Activated effector memory CD4-positive, alpha-beta T cell treated with Interleukin-2 at 50 U/mL for 16 hours (primary cell): ENCODE measurements around the gene MUC15.

Source experiments
- DNase-seq: peaks from one replicate; pipeline ENCODE4 v3.0.0-alpha.2; 2020

Gene MUC15

DNA sequence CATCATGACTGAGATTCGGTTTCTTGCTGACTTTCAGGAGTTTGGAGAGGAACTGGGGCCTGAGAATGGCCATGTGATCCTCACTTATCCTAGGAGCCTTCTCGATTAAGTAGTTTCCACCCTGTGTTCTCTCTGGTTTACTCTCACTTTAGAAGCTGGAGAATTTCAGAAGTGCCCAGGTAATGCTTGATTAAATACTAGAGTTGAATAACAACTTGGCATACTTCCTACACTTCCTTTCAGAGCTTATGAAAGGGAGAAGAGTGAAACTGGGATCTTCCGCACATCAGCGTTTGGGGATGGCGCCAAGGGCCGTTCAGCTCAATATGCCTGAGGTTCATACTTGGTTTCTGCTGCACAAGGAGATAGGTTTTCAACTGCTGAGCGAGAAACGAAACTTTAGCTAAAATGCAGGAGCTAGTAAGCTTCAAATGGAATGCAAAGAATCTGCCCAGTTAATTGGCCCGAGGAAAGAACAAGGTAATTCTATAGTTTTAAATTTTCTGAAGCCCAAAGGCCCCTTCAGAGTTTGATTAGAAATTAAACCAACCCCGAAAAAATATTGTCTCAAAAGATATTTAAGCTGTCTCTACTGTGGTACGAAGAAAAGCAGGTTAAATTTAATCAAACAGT lies 823 bp upstream of the MUC15 start:
- DNase-seq: no peak

DNA sequence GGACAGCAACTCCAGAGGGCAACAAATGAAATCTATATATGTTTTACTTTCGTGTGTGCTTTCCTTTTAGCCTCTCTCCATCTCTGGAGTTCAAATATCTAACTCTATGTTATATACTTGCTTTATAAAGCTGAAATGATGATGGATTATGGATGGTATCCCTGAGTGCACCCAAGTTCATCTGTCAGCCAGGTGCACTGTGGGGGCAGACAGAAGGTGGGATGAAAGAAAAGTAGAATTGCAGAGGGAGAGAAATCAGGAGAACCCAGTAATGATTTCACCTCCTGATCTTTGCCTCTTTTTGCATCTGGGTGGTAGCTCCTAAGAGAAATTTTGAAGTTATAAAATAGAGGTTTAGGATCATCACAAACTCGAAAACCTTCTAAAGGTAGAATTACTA lies 2.4 kb downstream of the MUC15 start:
- DNase-seq: no peak

- DNase-seq: no peak
Measured at GRCh38 chr11:26558190-26558589, 13.9 kb downstream of the MUC15 start.

DNA sequence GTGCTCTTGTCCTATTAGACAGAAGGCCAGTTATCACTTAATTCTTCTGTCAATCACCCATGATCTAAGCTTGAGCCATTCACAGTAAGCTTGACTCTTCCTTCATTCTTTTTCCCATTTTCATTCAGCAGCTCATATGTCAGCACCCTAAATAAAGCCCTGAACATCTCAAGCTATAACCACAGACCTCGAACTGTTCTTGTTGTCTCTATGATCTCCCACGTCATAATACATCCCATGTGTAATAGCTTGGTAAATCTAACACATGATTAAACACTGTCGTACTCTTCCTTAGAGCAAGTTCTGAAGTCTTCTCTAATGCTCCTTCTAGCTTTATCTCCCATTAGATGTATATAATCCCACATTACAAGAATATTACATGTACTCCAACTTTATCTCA lies 14.4 kb downstream of the MUC15 start:
- DNase-seq: no peak

GRCh38 chr11:26556582-26556981 lies 15.5 kb downstream of the MUC15 start:
- no peak for DNase-seq

DNA sequence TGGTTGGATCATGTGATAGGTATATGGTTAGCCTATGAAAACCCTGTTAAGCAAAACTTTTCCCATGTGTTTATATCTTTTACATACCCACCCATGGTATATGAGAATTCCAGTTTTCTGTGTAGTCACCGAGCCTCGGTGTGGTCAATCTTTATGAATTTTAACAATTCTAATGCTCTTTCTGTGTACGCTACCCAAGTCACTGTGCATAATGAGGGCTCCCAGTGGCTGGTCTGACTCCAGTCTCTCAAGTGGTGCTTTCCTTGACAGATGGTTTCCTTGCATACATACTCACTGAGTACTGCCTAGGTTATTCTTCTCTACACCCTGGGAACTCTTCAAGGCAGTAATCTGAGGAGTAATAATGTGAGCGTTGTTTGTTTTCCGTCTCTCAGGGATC lies 17.6 kb downstream of the MUC15 start:
- DNase-seq: no peak

DNA sequence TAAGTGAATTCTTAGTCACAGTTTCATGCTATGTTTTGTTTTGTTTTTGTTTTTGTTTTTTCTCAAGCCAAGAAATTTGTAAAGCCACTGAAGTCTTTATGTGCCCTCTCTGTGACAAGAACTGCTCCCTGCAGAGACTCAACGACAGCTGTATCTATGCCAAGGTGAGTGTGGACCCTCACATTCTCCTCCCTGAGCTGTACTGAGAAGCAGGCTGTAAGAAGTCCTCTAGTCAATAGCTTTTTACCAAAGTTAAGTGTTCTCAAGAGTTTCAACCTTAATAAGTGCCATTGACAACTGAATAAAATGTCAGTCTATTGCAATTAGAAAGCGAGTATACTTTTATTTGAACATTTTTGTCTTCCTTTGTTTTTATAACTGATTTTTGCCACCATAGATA lies 18.9 kb downstream of the MUC15 start:
- DNase-seq: no peak

GRCh38 chr11:26551186-26551801 lies 20.8 kb downstream of the MUC15 start:
- DNase-seq: no peak

DNA sequence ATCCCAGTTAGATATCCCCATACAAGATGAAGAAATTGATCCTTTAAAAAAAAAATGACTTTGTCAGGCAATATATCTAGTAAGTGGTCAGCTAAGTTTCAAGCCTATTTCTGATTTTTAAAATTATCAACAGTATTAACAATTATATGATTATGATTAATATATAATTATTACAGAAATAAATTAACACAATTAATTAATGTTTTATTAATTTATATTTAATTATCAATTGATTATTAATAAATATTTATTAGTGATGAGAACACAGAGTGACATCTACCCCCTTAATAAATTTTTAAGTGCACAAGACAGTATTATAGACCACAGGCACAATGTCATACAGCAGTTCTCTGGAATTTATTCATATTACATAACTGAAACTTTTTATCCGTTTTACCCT lies 22.0 kb downstream of the MUC15 start:
- no peak for DNase-seq

GRCh38 chr11:26549176-26549575 lies 22.9 kb downstream of the MUC15 start:
- DNase-seq: no peak

GRCh38 chr11:26541870-26542269 lies 30.2 kb downstream of the MUC15 start:
- DNase-seq: no peak

GRCh38 chr11:26539517-26539916 lies 32.5 kb downstream of the MUC15 start:
- no peak for DNase-seq

- no peak for DNase-seq
Measured at GRCh38 chr11:26537341-26537740, 34.7 kb downstream of the MUC15 start.

GRCh38 chr11:26527685-26528084 lies 44.4 kb downstream of the MUC15 start:
- DNase-seq: no peak

DNA sequence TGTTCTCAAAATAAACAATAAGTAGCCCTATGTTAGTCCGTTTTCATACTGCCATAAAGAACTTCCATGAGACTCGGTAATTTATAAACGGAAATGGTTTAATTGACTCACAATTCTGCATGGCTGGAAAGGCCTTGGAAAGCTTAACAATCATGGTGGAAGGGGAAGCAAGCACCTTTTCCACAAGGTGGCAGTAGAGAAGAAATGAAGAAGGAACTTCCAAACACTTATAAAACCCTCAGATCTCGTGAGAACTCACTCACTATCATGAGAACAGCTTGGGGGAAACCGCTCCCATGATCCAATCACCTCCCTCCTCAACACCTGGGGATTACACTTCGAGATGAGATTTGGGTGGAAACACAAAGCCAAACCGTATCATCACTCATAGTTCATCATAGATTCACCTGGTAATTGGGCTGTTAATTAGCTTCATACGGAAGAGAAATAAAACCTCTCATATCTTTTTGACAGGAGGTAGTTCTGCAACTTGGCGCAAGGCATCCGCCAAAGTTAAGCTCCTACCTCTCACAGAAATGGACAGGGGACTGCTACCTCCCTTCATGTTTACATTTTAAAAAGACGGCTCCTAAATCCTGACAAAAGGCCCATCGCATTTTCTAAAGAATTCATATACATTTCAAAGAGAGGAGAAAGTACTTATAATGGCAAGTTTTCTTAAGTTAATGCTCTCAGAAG lies 49.0 kb downstream of the MUC15 start:
- DNase-seq: no peak

GRCh38 chr11:26519469-26519868 lies 52.6 kb downstream of the MUC15 start:
- DNase-seq: no peak

GRCh38 chr11:26512196-26512595 lies 59.9 kb downstream of the MUC15 start:
- no peak for DNase-seq

GRCh38 chr11:26510756-26511155 lies 61.3 kb downstream of the MUC15 start:
- DNase-seq: no peak

- no peak for DNase-seq
Measured at GRCh38 chr11:26510164-26510563, 61.9 kb downstream of the MUC15 start.
